ENCODE results near the gene KSR2. TPM values are rescaled to one million over a fixed set of nuclear protein-coding genes. Genes with fewer than 3 reads are reported as not detected.

Gene KSR2
- total and polyA plus RNA-seq, 2 of the 13 experiments (the other 11 are each of a cell fraction or from before 2014, with no cell fraction given), result 0.02 TPM; not detected in 1

GRCh38 chr12:118016424-118017264 lies 47.9 kb upstream of the KSR2 start, which contains the start of gene RFC5 (continued):
- TF ChIP-seq, protein P1, sequence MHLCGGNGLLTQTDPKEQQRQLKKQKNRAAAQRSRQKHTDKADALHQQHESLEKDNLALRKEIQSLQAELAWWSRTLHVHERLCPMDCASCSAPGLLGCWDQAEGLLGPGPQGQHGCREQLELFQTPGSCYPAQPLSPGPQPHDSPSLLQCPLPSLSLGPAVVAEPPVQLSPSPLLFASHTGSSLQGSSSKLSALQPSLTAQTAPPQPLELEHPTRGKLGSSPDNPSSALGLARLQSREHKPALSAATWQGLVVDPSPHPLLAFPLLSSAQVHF (CRISPR knock-in tag; IDR thresholded peaks at IDR 0.05), result peak; percentile 72; the same call in 1 of the 2 replicates
- TF ChIP-seq NFRKB (IDR thresholded peaks at IDR 0.05) (no peak), ZC3H13 (CRISPR knock-in tag; IDR thresholded peaks at IDR 0.05) (no peak), ZMYM4 (CRISPR knock-in tag; IDR thresholded peaks at IDR 0.05) (peak; percentile 96), YEATS2 (CRISPR knock-in tag; IDR thresholded peaks at IDR 0.05; ENCODE audit: borderline replicate concordance) (peak; percentile 93), ZNF350 (CRISPR knock-in tag; IDR thresholded peaks at IDR 0.05; ENCODE audit: borderline replicate concordance, low read depth) (peak; percentile 39; the same call in 1 of the 2 replicates), SP140L (CRISPR knock-in tag; IDR thresholded peaks at IDR 0.05; ENCODE audit: borderline replicate concordance) (no peak), ZNF878 (CRISPR knock-in tag; IDR thresholded peaks at IDR 0.05) (no peak), TBL1XR1 (IDR thresholded peaks at IDR 0.05; ENCODE audit: borderline replicate concordance, low read length, partially characterized antibody) (no peak), ZNF639 (CRISPR knock-in tag; conservative IDR thresholded peaks at IDR 0.05) (no peak), ZNF331 (CRISPR knock-in tag; IDR thresholded peaks at IDR 0.05) (peak; percentile 69; the same call in 1 of the 2 replicates), HNRNPK (IDR thresholded peaks at IDR 0.05; ENCODE audit: low read depth, low read length, poor library complexity, severe bottlenecking) (no peak), RELA (CRISPR knock-in tag; IDR thresholded peaks at IDR 0.05) (peak; percentile 0; the same call in 1 of the 2 replicates), NAIF1 (CRISPR knock-in tag; IDR thresholded peaks at IDR 0.05; ENCODE audit: borderline replicate concordance) (no peak), AFF4 (CRISPR knock-in tag; IDR thresholded peaks at IDR 0.05) (no peak), ZNF839 (CRISPR knock-in tag; IDR thresholded peaks at IDR 0.05; ENCODE audit: borderline replicate concordance) (no peak), ZNF883 (CRISPR knock-in tag; IDR thresholded peaks at IDR 0.05; ENCODE audit: not compliant biosample characterization) (peak; percentile 94), CEBPB (IDR thresholded peaks at IDR 0.05; ENCODE audit: borderline replicate concordance, low read depth, low read length) (no peak), ARHGAP35 (CRISPR knock-in tag; IDR thresholded peaks at IDR 0.05; ENCODE audit: borderline replicate concordance) (0 out of 2 replicates have a peak, but pooled peaks have one; percentile 55), ZNF879 (CRISPR knock-in tag; IDR thresholded peaks at IDR 0.05) (no peak)
- TF ChIP-seq, protein P2, sequence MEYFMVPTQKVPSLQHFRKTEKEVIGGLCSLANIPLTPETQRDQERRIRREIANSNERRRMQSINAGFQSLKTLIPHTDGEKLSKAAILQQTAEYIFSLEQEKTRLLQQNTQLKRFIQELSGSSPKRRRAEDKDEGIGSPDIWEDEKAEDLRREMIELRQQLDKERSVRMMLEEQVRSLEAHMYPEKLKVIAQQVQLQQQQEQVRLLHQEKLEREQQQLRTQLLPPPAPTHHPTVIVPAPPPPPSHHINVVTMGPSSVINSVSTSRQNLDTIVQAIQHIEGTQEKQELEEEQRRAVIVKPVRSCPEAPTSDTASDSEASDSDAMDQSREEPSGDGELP (IDR thresholded peaks at IDR 0.05; ENCODE audit: borderline replicate concordance, low read depth), result peak; percentile 57; the same call in 1 of the 2 replicates
- TF ChIP-seq, protein P3, sequence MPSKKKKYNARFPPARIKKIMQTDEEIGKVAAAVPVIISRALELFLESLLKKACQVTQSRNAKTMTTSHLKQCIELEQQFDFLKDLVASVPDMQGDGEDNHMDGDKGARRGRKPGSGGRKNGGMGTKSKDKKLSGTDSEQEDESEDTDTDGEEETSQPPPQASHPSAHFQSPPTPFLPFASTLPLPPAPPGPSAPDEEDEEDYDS (CRISPR knock-in tag; IDR thresholded peaks at IDR 0.05), result peak; percentile 57; the same call in 1 of the 2 replicates

Measured in HepG2 (cell line).